Large intestine (tissue), 3 donors: ENCODE measurements around the gene CALML3. TPM values are rescaled to one million over a fixed set of nuclear protein-coding genes. Genes with fewer than 3 reads are reported as not detected.

Experiments
- DNase-seq, 2 donors: peaks; one replicate each; pipeline versions ENCODE4 v3.0.0 to v3.0.0-alpha.2; 2013
- H3K27ac ChIP-seq: one replicate; pipeline ENCODE4 v1.5.1; 2013; ENCODE audit warnings: low read length
- H3K27me3 ChIP-seq: 2 replicates; pipeline ENCODE4 v1.6.1; 2013; ENCODE audit warnings: low read length; ENCODE audit not compliant: control insufficient read depth, insufficient read depth
- H3K36me3 ChIP-seq: 2 replicates; pipeline ENCODE4 v1.6.1; 2013; ENCODE audit warnings: low read length; ENCODE audit not compliant: control insufficient read depth, insufficient read depth
- H3K4me1 ChIP-seq: one replicate; pipeline ENCODE4 v1.6.1; 2013; ENCODE audit warnings: low read length; ENCODE audit not compliant: control insufficient read depth, insufficient read depth
- H3K4me3 ChIP-seq: one replicate; pipeline ENCODE4 v1.5.1; 2013; ENCODE audit warnings: low read length
- H3K9me3 ChIP-seq: one replicate; pipeline ENCODE4 v1.6.1; 2013; ENCODE audit warnings: mild to moderate bottlenecking, low read depth, low read length, moderate library complexity; ENCODE audit not compliant: control insufficient read depth
- WGBS: methylation state at CpG from one replicate; pipeline ENCODE4 v1.1.5; 2013; ENCODE audit warnings: low lambda C conversion rate; ENCODE audit not compliant: insufficient coverage; 5-methylcytosine and 5-hydroxymethylcytosine counted together
- polyA plus RNA-seq: library from polyadenylated mRNA; unstranded; fragments of 120-200 nt; gene quantifications from one replicate; pipeline ENCODE4 v1.2.1, GENCODE V29; 2013

Gene CALML3
- polyA plus RNA-seq, 1 donor, result 0.09 TPM

- H3K4me1 ChIP-seq, result peaks cover 32% of the 10 kb centered on the region
- no peaks in the 10 kb centered on the region for H3K36me3 ChIP-seq
- H3K9me3 ChIP-seq, result peaks cover 12% of the 10 kb centered on the region
- H3K27me3 ChIP-seq, result no peaks in the 10 kb centered on the region
- H3K27ac ChIP-seq, result no peak overlapping the region
- DNase-seq, result no peak
- H3K4me3 ChIP-seq, result no peak overlapping the region
- no CpG with 5 or more reads among the region's 4 CpGs for WGBS
These were observed 32.4 kb upstream of the CALML3 start for GRCh38 chr10:5492322-5492855.

GRCh38 chr10:5492929-5493576 is 31.7 kb upstream of the CALML3 start:
- no peak overlapping the region for H3K4me3 ChIP-seq
- no peaks in the 10 kb centered on the region for H3K27me3 ChIP-seq
- no peak for DNase-seq
- no peak overlapping the region for H3K27ac ChIP-seq
- H3K4me1 ChIP-seq, result peaks cover 26% of the 10 kb centered on the region
- peaks cover 12% of the 10 kb centered on the region for H3K9me3 ChIP-seq
- H3K36me3 ChIP-seq, result no peaks in the 10 kb centered on the region
- WGBS, result 40% methylated on average over 1 of the region's 13 CpGs

GRCh38 chr10:5493691-5494090 is 31.1 kb upstream of the CALML3 start:
- WGBS, result no CpG with 5 or more reads among the region's 3 CpGs
- H3K27ac ChIP-seq, result no peak overlapping the region
- no peak for DNase-seq

GRCh38 chr10:5494611-5495010 is 30.1 kb upstream of the CALML3 start:
- Histone ChIP-seq H3K36me3 (no peaks in the 10 kb centered on the region), H3K4me3 (no peak overlapping the region), H3K27ac (no peak overlapping the region), H3K9me3 (peaks cover 18% of the 10 kb centered on the region), H3K4me1 (peaks cover 13% of the 10 kb centered on the region), H3K27me3 (no peaks in the 10 kb centered on the region)
- WGBS, result no CpG with 5 or more reads among the region's 8 CpGs
- no peak for DNase-seq

More at GRCh38 chr10:5493691-5494090, 31.1 kb upstream of the CALML3 start:
- H3K36me3 ChIP-seq, result no peaks in the 10 kb centered on the region
- peaks cover 14% of the 10 kb centered on the region for H3K9me3 ChIP-seq
- peaks cover 20% of the 10 kb centered on the region for H3K4me1 ChIP-seq
- H3K27me3 ChIP-seq, result no peaks in the 10 kb centered on the region
- no peak overlapping the region for H3K4me3 ChIP-seq

DNA sequence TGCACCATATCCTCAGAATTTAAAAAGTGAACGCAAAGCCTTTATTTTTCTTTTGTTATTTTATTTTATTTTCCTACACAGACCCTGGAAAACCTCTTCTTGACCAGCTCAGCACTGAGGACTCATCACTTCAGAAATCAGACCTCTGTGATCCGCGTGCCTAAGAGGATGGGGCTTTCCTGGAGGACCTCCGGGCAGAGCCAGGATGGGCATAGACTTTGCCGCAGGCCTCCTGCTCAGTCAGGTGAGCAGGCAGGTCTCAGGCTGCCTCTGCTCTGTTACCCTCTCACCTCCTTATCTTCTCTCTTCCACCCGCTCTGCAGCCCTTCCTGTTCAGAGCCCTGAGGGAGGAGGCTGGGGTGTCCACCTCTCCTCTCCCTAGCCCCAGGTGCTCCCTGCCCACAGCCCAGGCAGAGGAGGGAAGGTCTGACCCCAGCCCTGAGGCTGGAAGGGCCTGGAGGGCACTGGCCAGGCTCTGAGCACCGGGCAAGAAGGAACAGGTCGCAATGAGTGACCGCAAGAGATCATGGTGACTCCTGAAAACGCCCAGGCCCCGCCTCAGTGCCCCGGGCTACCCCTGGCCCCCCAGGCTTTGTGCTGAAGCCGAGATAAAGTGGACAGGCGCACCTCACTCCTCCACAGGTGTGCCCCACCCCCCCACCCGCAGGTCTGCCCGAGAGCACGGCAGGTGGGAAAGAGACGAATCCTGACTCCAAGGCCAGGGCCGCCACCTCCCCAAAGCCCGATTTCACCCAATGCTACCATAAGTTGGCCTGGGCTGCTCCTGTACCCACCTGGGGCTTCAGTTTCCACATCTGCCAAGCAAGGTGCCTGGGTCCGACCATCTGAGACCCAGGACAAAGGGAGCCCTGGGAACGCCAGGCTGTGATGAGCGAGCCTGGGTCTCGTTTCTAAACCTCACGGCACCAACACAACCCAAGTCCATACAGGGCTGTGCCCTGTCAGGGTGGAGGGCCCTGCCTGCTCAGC is 28.2 kb upstream of the CALML3 start:
- H3K4me3 ChIP-seq, result no peak overlapping the region
- DNase-seq, result no peak

GRCh38 chr10:5497289-5497688 is 27.5 kb upstream of the CALML3 start:
- peaks cover 15% of the 10 kb centered on the region for H3K9me3 ChIP-seq
- H3K27me3 ChIP-seq, result no peaks in the 10 kb centered on the region
- no peak overlapping the region for H3K27ac ChIP-seq
- no peak for DNase-seq
- peaks cover 26% of the 10 kb centered on the region for H3K4me1 ChIP-seq
- no CpG with 5 or more reads among the region's 6 CpGs for whole genome bisulfite sequencing
- H3K36me3 ChIP-seq, result no peaks in the 10 kb centered on the region
- no peak overlapping the region for H3K4me3 ChIP-seq

More for the DNA sequence above, 28.2 kb upstream of the CALML3 start:
- no peaks in the 10 kb centered on the region for H3K27me3 ChIP-seq
- no peak overlapping the region for H3K27ac ChIP-seq
- 83% methylated on average over 1 of the region's 25 CpGs for whole genome bisulfite sequencing
- H3K36me3 ChIP-seq, result no peaks in the 10 kb centered on the region
- H3K4me1 ChIP-seq, result peaks cover 25% of the 10 kb centered on the region
- H3K9me3 ChIP-seq, result peaks cover 18% of the 10 kb centered on the region

GRCh38 chr10:5497948-5498730 is 26.6 kb upstream of the CALML3 start:
- Histone ChIP-seq H3K36me3 (no peaks in the 10 kb centered on the region), H3K27me3 (no peaks in the 10 kb centered on the region), H3K4me3 (no peak overlapping the region), H3K27ac (no peak overlapping the region), H3K9me3 (peaks cover 7% of the 10 kb centered on the region), H3K4me1 (peaks cover 34% of the 10 kb centered on the region)
- no CpG with 5 or more reads among the region's 19 CpGs for WGBS
- no peak for DNase-seq

GRCh38 chr10:5498791-5499492 is 25.8 kb upstream of the CALML3 start:
- DNase-seq, result no peak
- WGBS, result 92% methylated on average over 2 of the region's 61 CpGs

GRCh38 chr10:5499493-5500140 is 25.1 kb upstream of the CALML3 start, which contains the start of gene CALML5:
TSS of gene CALML5 (minus strand) at chr10:5499570. CDS start at chr10:5499438, 132 bp downstream.
- no peaks in the 10 kb centered on the region for H3K36me3 ChIP-seq
- WGBS, result no CpG with 5 or more reads among the region's 10 CpGs
- peaks cover 7% of the 10 kb centered on the region for H3K9me3 ChIP-seq
- no peak within 1 kb of the TSS for H3K27ac ChIP-seq
- H3K4me3 ChIP-seq, result no peak within 1 kb of the TSS
- H3K27me3 ChIP-seq, result no peaks in the 10 kb centered on the region
- DNase-seq, result no peak
- peaks cover 40% of the 10 kb centered on the region for H3K4me1 ChIP-seq

More at GRCh38 chr10:5498791-5499492, 25.8 kb upstream of the CALML3 start:
- no peaks in the 10 kb centered on the region for H3K36me3 ChIP-seq
- no peak overlapping the region for H3K4me3 ChIP-seq
- peaks cover 35% of the 10 kb centered on the region for H3K4me1 ChIP-seq
- peaks cover 7% of the 10 kb centered on the region for H3K9me3 ChIP-seq
- H3K27ac ChIP-seq, result no peak overlapping the region
- H3K27me3 ChIP-seq, result no peaks in the 10 kb centered on the region
